Neural crest cell (in vitro differentiated cells): ENCODE results near the gene PIGH. TPM values are rescaled to one million over a fixed set of nuclear protein-coding genes. Genes with fewer than 3 reads are reported as not detected.
A peak's percentile ranks its signal among the peaks of the same experiment; 100 is the strongest.

Source experiments
- DNase-seq: peaks from one replicate; pipeline ENCODE4 v3.0.0; 2021; ENCODE audit warnings: low read depth, mixed read lengths, low spot score
- H3K27ac Mint-ChIP-seq: one replicate; pipeline ENCODE4 v1.8.0; 2021; ENCODE audit warnings: mild to moderate bottlenecking, mixed read lengths; ENCODE audit not compliant: unreplicated experiment
- H3K27me3 Mint-ChIP-seq: 2 replicates; pipeline ENCODE4 v1.8.0; 2021; ENCODE audit warnings: low read depth, mild to moderate bottlenecking, mixed read lengths
- H3K36me3 Mint-ChIP-seq: 2 replicates; pipeline ENCODE4 v1.8.0; 2021; ENCODE audit warnings: low read depth, mild to moderate bottlenecking, mixed read lengths
- H3K4me1 Mint-ChIP-seq: 2 replicates; pipeline ENCODE4 v1.8.0; 2021; ENCODE audit warnings: mixed read lengths
- H3K4me3 Mint-ChIP-seq: one replicate; pipeline ENCODE4 v1.8.0; 2021; ENCODE audit warnings: mild to moderate bottlenecking, mixed read lengths
- H3K9me3 Mint-ChIP-seq: 2 replicates; pipeline ENCODE4 v1.8.0; 2021; ENCODE audit warnings: mixed read lengths
- total RNA-seq: library from RNA; stranded (reverse); gene quantifications from 2 replicates; pipeline ENCODE4 v1.2.1, GENCODE V29; 2021
- TF ChIP-seq, protein P1 (sequence below): fragments of 200-600 bp; sonication (generic); conservative IDR thresholded peaks from 2 replicates; pipeline ENCODE4 v1.5.0; 2021; ENCODE audit warnings: antibody characterized with exemption, mild to moderate bottlenecking

The PIGH gene
- total RNA-seq, 1 donor from 2014 or later = 19.9 TPM

DNA sequence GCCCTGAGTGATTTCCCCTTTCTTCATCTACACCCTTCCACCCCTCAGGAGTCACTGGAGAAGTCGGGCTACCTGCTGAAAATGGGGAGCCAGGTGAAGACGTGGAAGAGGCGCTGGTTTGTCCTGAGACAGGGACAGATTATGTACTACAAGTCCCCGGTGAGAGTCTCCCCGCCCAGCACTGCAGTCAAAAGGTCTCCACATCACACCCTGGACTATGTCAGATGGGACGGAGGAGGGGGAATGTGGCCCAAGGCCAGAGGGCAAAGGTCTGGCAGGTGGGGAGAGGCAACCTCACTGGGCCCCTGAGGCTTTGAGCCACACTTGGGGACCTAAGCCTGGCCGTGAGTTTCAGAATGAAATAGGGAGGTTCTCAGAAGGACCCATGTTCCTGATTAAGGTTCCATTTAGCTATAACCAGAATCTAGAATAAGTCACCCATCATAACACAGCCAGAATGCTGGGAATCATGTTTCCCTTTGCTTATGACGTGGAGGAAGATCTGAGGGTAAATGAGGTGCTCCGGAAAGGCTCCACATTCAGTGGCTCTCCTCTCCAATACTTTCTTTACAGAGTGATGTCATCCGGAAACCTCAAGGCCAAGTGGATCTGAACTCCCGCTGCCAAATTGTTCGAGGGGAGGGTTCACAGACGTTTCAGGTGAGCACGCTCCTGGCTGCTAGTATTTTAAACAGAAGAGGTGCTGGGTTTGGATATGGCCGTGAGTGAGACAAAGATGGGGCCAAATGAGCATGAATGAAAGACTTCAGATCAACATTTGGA lies 26.6 kb downstream of the PIGH start:
- H3K27me3 Mint-ChIP-seq = no peaks in the 10 kb centered on the region

GRCh38 chr14:67572608-67573007 lies 27.5 kb downstream of the PIGH start:
- Mint-ChIP-seq H3K4me3 (no peak overlapping the region), H3K4me1 (peaks cover 6% of the 10 kb centered on the region), H3K27me3 (no peaks in the 10 kb centered on the region), H3K36me3 (peaks cover 3% of the 10 kb centered on the region), H3K27ac (peak overlapping the region; percentile 52), H3K9me3 (no peaks in the 10 kb centered on the region)
- TF ChIP-seq, protein P1, sequence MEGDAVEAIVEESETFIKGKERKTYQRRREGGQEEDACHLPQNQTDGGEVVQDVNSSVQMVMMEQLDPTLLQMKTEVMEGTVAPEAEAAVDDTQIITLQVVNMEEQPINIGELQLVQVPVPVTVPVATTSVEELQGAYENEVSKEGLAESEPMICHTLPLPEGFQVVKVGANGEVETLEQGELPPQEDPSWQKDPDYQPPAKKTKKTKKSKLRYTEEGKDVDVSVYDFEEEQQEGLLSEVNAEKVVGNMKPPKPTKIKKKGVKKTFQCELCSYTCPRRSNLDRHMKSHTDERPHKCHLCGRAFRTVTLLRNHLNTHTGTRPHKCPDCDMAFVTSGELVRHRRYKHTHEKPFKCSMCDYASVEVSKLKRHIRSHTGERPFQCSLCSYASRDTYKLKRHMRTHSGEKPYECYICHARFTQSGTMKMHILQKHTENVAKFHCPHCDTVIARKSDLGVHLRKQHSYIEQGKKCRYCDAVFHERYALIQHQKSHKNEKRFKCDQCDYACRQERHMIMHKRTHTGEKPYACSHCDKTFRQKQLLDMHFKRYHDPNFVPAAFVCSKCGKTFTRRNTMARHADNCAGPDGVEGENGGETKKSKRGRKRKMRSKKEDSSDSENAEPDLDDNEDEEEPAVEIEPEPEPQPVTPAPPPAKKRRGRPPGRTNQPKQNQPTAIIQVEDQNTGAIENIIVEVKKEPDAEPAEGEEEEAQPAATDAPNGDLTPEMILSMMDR = no peak
- DNase-seq = no peak

More for the DNA sequence above, 26.6 kb downstream of the PIGH start:
- Mint-ChIP-seq H3K4me1 (peaks cover 6% of the 10 kb centered on the region), H3K27ac (no peak overlapping the region), H3K9me3 (no peaks in the 10 kb centered on the region), H3K36me3 (peaks cover 3% of the 10 kb centered on the region), H3K4me3 (no peak overlapping the region)
- TF ChIP-seq, protein P1 = no peak
- DNase-seq = no peak

GRCh38 chr14:67571991-67572323 lies 28.1 kb downstream of the PIGH start:
- Mint-ChIP-seq H3K4me1 (peaks cover 6% of the 10 kb centered on the region), H3K27me3 (no peaks in the 10 kb centered on the region), H3K36me3 (peaks cover 3% of the 10 kb centered on the region), H3K4me3 (no peak overlapping the region), H3K9me3 (no peaks in the 10 kb centered on the region), H3K27ac (no peak overlapping the region)
- no peak for DNase-seq
- TF ChIP-seq, protein P1 = no peak

- H3K4me3 Mint-ChIP-seq = no peak overlapping the region
- peaks cover 6% of the 10 kb centered on the region for H3K4me1 Mint-ChIP-seq
- H3K27ac Mint-ChIP-seq = peak overlapping the region; percentile 54
- peaks cover 3% of the 10 kb centered on the region for H3K36me3 Mint-ChIP-seq
- H3K27me3 Mint-ChIP-seq = no peaks in the 10 kb centered on the region
- DNase-seq = peak; percentile 72
- TF ChIP-seq, protein P1 = peak; percentile 83
- no peaks in the 10 kb centered on the region for H3K9me3 Mint-ChIP-seq
Observed at GRCh38 chr14:67571275-67571990, 28.6 kb downstream of the PIGH start.

DNA sequence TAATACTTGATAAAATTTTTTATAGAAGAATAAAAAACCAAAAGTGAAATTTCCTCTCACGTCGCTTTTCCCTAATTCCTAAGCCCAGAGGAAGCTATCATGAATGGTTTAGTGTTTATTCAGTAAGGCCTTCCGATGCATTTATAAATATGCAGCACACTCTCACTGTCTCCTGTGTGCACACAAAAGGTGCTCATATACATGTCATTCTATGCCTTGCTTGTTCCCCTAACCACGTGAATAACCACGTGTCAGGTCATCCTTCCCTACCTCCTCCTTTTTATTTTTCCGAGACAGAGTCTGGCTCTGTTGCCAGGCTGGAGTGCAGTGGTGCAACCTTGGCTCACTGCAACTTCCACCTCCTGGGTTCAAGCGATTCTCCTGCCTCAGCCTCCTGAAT lies 29.6 kb downstream of the PIGH start:
- Mint-ChIP-seq H3K4me3 (no peak overlapping the region), H3K27ac (no peak overlapping the region), H3K9me3 (no peaks in the 10 kb centered on the region), H3K27me3 (no peaks in the 10 kb centered on the region), H3K4me1 (peaks cover 6% of the 10 kb centered on the region), H3K36me3 (peaks cover 3% of the 10 kb centered on the region)
- TF ChIP-seq, protein P1 = no peak
- no peak for DNase-seq
